ES-I3 (cell line): Measurements from ENCODE around the gene GET3.
"Not testable (repeated sequence)": the region's sequence is repeated elsewhere in the genome, so short reads cannot be mapped to it uniquely, and the experiment has no call there.

Source experiments
- H3K36me3 ChIP-seq: 2 replicates; pipeline ENCODE4 v1.6.1; 2013; ENCODE audit warnings: mild to moderate bottlenecking, low read length, control low read depth, moderate library complexity; ENCODE audit not compliant: insufficient read depth
- H3K4me1 ChIP-seq: 2 replicates; pipeline ENCODE4 v1.6.1; 2013; ENCODE audit warnings: mild to moderate bottlenecking, control low read depth, low read length; ENCODE audit not compliant: insufficient read depth
- H3K9ac ChIP-seq: 2 replicates; pipeline ENCODE4 v1.6.1; 2013; ENCODE audit warnings: low read depth, mild to moderate bottlenecking, low read length, moderate library complexity
- H3K9me3 ChIP-seq: 2 replicates; pipeline ENCODE4 v1.6.1; 2013; ENCODE audit warnings: mild to moderate bottlenecking, low read length, moderate library complexity; ENCODE audit not compliant: control insufficient read depth, insufficient read depth

The GET3 gene

DNA sequence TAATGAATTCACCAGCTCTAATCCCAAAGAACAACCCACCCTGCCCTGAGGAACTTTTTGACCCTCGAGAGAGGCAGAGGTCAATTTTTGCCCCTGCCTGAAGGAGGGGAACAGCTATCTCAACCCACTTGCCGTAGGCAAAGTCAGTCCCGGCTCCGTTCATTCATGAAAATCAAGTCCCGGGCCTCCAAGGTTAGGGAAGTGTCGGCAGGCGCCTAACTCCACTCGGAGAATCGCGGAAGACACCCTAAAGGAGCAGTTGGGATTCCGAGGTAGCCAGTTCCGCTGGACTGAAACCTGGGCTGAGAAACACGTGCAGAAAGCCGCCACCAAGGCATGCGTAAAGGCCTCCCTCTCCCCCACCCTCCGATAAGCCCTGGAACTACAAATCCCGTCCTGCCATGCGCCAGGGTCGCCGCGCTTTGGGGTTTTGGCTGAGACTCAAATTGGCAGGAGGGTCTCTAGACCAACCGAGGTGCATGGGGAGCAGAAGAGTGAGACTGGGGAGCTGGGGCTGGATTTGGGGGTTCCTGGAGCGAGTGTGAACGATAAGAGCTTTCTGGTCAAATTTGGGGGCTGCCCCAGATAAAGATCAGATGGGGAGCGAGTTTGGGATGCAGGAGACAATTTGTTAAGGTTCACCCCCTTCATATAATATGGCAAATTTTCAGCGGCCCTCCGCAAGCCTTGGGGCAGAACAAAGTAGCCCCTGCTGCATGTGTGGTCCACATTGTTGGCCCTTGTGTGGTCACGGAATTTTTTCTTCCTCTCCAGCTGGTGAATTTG, 13.5 kb upstream of the GET3 start, which contains the start of gene TNPO2:
Gene TNPO2, minus strand, starts transcription at position 292 of the 786 bp plus-strand sequence. CDS start 2,955 bp downstream, outside the sequence.
- H3K9ac ChIP-seq: peak within 1 kb of the TSS; percentile 83
- peaks cover 3% of the 10 kb centered on the region; the same call in 1 of the 2 replicates for H3K36me3 ChIP-seq
- H3K9me3 ChIP-seq: no peaks in the 10 kb centered on the region
- peaks cover 4% of the 10 kb centered on the region; the same call in 1 of the 2 replicates for H3K4me1 ChIP-seq

DNA sequence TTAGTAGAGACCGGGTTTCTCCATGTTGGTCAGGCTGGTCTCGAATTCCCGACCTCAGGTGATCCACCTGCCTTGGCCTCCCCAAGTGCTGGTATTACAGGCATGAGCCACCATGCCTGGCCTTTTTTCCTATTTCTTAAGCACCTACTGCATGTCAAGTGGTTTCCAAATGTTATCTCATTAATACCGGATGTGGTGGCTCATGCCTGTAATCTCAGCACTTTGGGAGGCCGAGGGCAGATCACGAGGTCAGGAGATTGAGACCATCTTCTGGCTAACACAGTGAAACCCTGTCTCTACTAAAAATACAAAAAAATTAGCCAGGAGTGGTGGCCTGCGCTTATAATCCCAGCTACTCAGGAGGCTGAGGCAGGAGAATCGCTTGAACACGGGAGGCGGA, 11.7 kb upstream of the GET3 start:
- H3K36me3 ChIP-seq, H3K9me3 ChIP-seq, H3K9ac ChIP-seq, H3K4me1 ChIP-seq: not testable (repeated sequence)

GRCh38 chr19:12726988-12727316, 10.3 kb upstream of the GET3 start:
- Histone ChIP-seq H3K36me3 (peaks cover 5% of the 10 kb centered on the region), H3K9me3 (no peaks in the 10 kb centered on the region), H3K9ac (no peak overlapping the region), H3K4me1 (no peaks in the 10 kb centered on the region; the same call in 1 of the 2 replicates)

- no peaks in the 10 kb centered on the region; the same call in 1 of the 2 replicates for H3K4me1 ChIP-seq
- no peak overlapping the region for H3K9ac ChIP-seq
- H3K36me3 ChIP-seq: peaks cover 5% of the 10 kb centered on the region
- H3K9me3 ChIP-seq: no peaks in the 10 kb centered on the region
Measured at GRCh38 chr19:12727745-12728433, 9.4 kb upstream of the GET3 start.

- no peak overlapping the region for H3K9ac ChIP-seq
Measured at GRCh38 chr19:12730064-12730463, 7.2 kb upstream of the GET3 start.

GRCh38 chr19:12731337-12731736, 6.0 kb upstream of the GET3 start:
- no peaks in the 10 kb centered on the region for H3K9me3 ChIP-seq
- no peak overlapping the region for H3K9ac ChIP-seq
- H3K4me1 ChIP-seq: no peaks in the 10 kb centered on the region; the same call in 1 of the 2 replicates
- H3K36me3 ChIP-seq: peaks cover 5% of the 10 kb centered on the region

More at GRCh38 chr19:12730064-12730463, 7.2 kb upstream of the GET3 start:
- Histone ChIP-seq H3K9me3 (no peaks in the 10 kb centered on the region), H3K4me1 (no peaks in the 10 kb centered on the region; the same call in 1 of the 2 replicates), H3K36me3 (peaks cover 5% of the 10 kb centered on the region)

GRCh38 chr19:12733369-12734214, 3.7 kb upstream of the GET3 start:
- Histone ChIP-seq H3K36me3 (peaks cover 5% of the 10 kb centered on the region), H3K4me1 (no peaks in the 10 kb centered on the region)

GRCh38 chr19:12737835-12738351, 596 bp downstream of the GET3 start:
- no peaks in the 10 kb centered on the region for H3K4me1 ChIP-seq
- peaks cover 8% of the 10 kb centered on the region for H3K36me3 ChIP-seq
- H3K9me3 ChIP-seq: no peaks in the 10 kb centered on the region
- H3K9ac ChIP-seq: peak overlapping the region; percentile 75

More at GRCh38 chr19:12733369-12734214, 3.7 kb upstream of the GET3 start:
- Histone ChIP-seq H3K9ac (peak overlapping the region; percentile 95), H3K9me3 (no peaks in the 10 kb centered on the region)

- H3K9ac ChIP-seq: no peak overlapping the region
- H3K4me1 ChIP-seq: no peaks in the 10 kb centered on the region
- H3K9me3 ChIP-seq: no peaks in the 10 kb centered on the region
- H3K36me3 ChIP-seq: no peaks in the 10 kb centered on the region
Measured at GRCh38 chr19:12745166-12745897, 8.0 kb downstream of the GET3 start.

- no peaks in the 10 kb centered on the region for H3K9me3 ChIP-seq
- no peaks in the 10 kb centered on the region for H3K36me3 ChIP-seq
- no peaks in the 10 kb centered on the region for H3K4me1 ChIP-seq
- H3K9ac ChIP-seq: no peak overlapping the region
Measured at GRCh38 chr19:12748489-12748888, 11.2 kb downstream of the GET3 start.

DNA sequence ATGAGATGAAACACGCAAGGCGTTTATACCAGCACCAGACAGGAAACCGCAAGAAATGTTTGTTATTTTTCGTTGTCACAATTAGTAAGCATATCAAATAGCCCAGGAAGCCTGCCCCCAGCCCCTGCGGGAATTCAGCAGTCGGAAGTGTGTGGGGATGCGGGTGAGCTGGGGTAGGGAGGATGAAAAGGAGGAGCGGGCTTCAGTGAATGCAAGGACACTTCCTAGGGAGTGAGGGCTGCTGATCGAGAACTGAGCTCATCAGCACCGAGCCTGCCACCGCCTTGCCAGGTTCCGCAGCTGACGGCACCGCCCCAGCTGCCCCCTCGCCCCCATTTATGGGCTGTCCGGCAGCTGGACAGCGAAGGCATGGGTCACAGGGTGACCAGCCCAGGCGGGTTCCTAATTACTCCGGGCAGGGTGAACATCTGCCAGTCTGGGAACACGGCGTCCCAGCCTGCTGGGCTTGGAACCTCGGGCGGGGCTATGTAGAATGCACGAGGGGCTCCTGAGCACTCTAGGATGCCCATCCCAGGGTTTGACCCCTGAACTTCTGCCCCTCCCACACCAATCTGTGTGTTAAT, 12.7 kb downstream of the GET3 start:
- no peaks in the 10 kb centered on the region for H3K4me1 ChIP-seq
- no peaks in the 10 kb centered on the region for H3K36me3 ChIP-seq
- no peaks in the 10 kb centered on the region for H3K9me3 ChIP-seq
- H3K9ac ChIP-seq: peak overlapping the region; percentile 26; the same call in 1 of the 2 replicates

- H3K9ac ChIP-seq: no peak overlapping the region
- no peaks in the 10 kb centered on the region for H3K9me3 ChIP-seq
- H3K36me3 ChIP-seq: no peaks in the 10 kb centered on the region
- H3K4me1 ChIP-seq: no peaks in the 10 kb centered on the region
Measured at GRCh38 chr19:12750851-12751250, 13.6 kb downstream of the GET3 start.

GRCh38 chr19:12751635-12752034, 14.3 kb downstream of the GET3 start, which contains the start of gene BEST2:
TSS of gene BEST2 (plus strand) at chr19:12751791. CDS start at chr19:12752593, 802 bp downstream.
- Histone ChIP-seq H3K4me1 (no peaks in the 10 kb centered on the region), H3K9me3 (no peaks in the 10 kb centered on the region), H3K36me3 (no peaks in the 10 kb centered on the region), H3K9ac (peak within 1 kb of the TSS; percentile 55; the same call in 1 of the 2 replicates)
